Activated naive CD8-positive, alpha-beta T cell (primary cell): Measurements from ENCODE around the gene RELL2.

Experiments used
- H3K27ac Mint-ChIP-seq: one replicate; pipeline ENCODE4 v1.8.0; 2021; ENCODE audit warnings: mixed read lengths
- H3K27me3 Mint-ChIP-seq: one replicate; pipeline ENCODE4 v1.8.0; 2021; ENCODE audit warnings: mixed read lengths
- H3K36me3 Mint-ChIP-seq: one replicate; pipeline ENCODE4 v1.8.0; 2021; ENCODE audit warnings: mixed read lengths
- H3K4me1 Mint-ChIP-seq: one replicate; pipeline ENCODE4 v1.8.0; 2021; ENCODE audit warnings: low read depth, mixed read lengths
- H3K4me3 Mint-ChIP-seq: one replicate; pipeline ENCODE4 v1.8.0; 2021; ENCODE audit warnings: mild to moderate bottlenecking, mixed read lengths
- H3K9me3 Mint-ChIP-seq: one replicate; pipeline ENCODE4 v1.8.0; 2021; ENCODE audit warnings: low read depth, mixed read lengths

RELL2 gene

GRCh38 chr5:141672071-141672840 is 35.5 kb downstream of the RELL2 start:
- H3K27ac Mint-ChIP-seq, result no peak overlapping the region
- H3K4me1 Mint-ChIP-seq, result no peaks in the 10 kb centered on the region

GRCh38 chr5:141672841-141673813 is 36.3 kb downstream of the RELL2 start:
- H3K27me3 Mint-ChIP-seq, result no peaks in the 10 kb centered on the region
- H3K9me3 Mint-ChIP-seq, result no peaks in the 10 kb centered on the region
- no peak overlapping the region for H3K27ac Mint-ChIP-seq
- no peak overlapping the region for H3K4me3 Mint-ChIP-seq
- H3K4me1 Mint-ChIP-seq, result no peaks in the 10 kb centered on the region
- H3K36me3 Mint-ChIP-seq, result no peaks in the 10 kb centered on the region

More at GRCh38 chr5:141672071-141672840, 35.5 kb downstream of the RELL2 start:
- H3K4me3 Mint-ChIP-seq, result no peak overlapping the region
- no peaks in the 10 kb centered on the region for H3K9me3 Mint-ChIP-seq
- H3K36me3 Mint-ChIP-seq, result no peaks in the 10 kb centered on the region
- no peaks in the 10 kb centered on the region for H3K27me3 Mint-ChIP-seq

GRCh38 chr5:141674747-141675146 is 38.0 kb downstream of the RELL2 start:
- no peak overlapping the region for H3K27ac Mint-ChIP-seq

GRCh38 chr5:141675672-141676071 is 38.9 kb downstream of the RELL2 start:
- H3K27me3 Mint-ChIP-seq, result no peaks in the 10 kb centered on the region
- no peak overlapping the region for H3K4me3 Mint-ChIP-seq
- H3K27ac Mint-ChIP-seq, result no peak overlapping the region
- H3K4me1 Mint-ChIP-seq, result peaks cover 2% of the 10 kb centered on the region
- H3K36me3 Mint-ChIP-seq, result peaks cover 3% of the 10 kb centered on the region
- H3K9me3 Mint-ChIP-seq, result no peaks in the 10 kb centered on the region

More at GRCh38 chr5:141674747-141675146, 38.0 kb downstream of the RELL2 start:
- no peak overlapping the region for H3K4me3 Mint-ChIP-seq
- no peaks in the 10 kb centered on the region for H3K9me3 Mint-ChIP-seq
- peaks cover 3% of the 10 kb centered on the region for H3K36me3 Mint-ChIP-seq
- no peaks in the 10 kb centered on the region for H3K27me3 Mint-ChIP-seq
- H3K4me1 Mint-ChIP-seq, result no peaks in the 10 kb centered on the region

- H3K9me3 Mint-ChIP-seq, result no peaks in the 10 kb centered on the region
- H3K4me1 Mint-ChIP-seq, result peaks cover 14% of the 10 kb centered on the region
- H3K27ac Mint-ChIP-seq, result no peak overlapping the region
- H3K36me3 Mint-ChIP-seq, result peaks cover 3% of the 10 kb centered on the region
- no peaks in the 10 kb centered on the region for H3K27me3 Mint-ChIP-seq
- H3K4me3 Mint-ChIP-seq, result no peak overlapping the region
Measured at GRCh38 chr5:141677415-141677814, 40.6 kb downstream of the RELL2 start.

GRCh38 chr5:141680178-141680577 is 43.4 kb downstream of the RELL2 start:
- Mint-ChIP-seq H3K4me3 (no peak overlapping the region), H3K4me1 (peaks cover 25% of the 10 kb centered on the region), H3K9me3 (no peaks in the 10 kb centered on the region), H3K27me3 (no peaks in the 10 kb centered on the region), H3K27ac (no peak overlapping the region), H3K36me3 (peaks cover 3% of the 10 kb centered on the region)

GRCh38 chr5:141680751-141681201 is 44.0 kb downstream of the RELL2 start:
- H3K9me3 Mint-ChIP-seq, result no peaks in the 10 kb centered on the region
- H3K36me3 Mint-ChIP-seq, result peaks cover 3% of the 10 kb centered on the region
- H3K4me3 Mint-ChIP-seq, result peak overlapping the region; percentile 70
- no peaks in the 10 kb centered on the region for H3K27me3 Mint-ChIP-seq
- H3K27ac Mint-ChIP-seq, result peak overlapping the region; percentile 64
- peaks cover 25% of the 10 kb centered on the region for H3K4me1 Mint-ChIP-seq

DNA sequence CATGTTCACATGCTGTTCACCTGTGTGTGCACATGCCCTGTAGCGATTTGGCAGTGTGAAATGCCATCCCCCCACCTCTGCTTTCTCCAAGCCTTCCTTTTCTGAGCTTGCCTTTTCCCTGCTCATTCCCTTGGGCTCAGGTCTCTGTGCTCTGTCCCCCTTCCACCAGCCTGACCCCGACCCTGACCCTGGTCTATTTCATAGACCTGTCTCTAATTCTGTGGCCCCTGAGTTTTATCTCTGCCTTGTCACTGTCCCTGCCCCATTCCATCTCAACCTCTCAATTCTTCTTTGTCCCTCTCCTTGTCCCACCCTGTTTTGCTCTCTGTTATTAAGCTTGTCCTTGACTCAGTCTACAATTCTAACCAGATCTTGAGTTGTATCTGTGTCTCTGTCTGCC is 44.5 kb downstream of the RELL2 start:
- peak overlapping the region; percentile 70 for H3K4me3 Mint-ChIP-seq
- H3K4me1 Mint-ChIP-seq, result peaks cover 25% of the 10 kb centered on the region
- peak overlapping the region; percentile 69 for H3K27ac Mint-ChIP-seq
- H3K36me3 Mint-ChIP-seq, result peaks cover 3% of the 10 kb centered on the region
- no peaks in the 10 kb centered on the region for H3K27me3 Mint-ChIP-seq
- no peaks in the 10 kb centered on the region for H3K9me3 Mint-ChIP-seq

DNA sequence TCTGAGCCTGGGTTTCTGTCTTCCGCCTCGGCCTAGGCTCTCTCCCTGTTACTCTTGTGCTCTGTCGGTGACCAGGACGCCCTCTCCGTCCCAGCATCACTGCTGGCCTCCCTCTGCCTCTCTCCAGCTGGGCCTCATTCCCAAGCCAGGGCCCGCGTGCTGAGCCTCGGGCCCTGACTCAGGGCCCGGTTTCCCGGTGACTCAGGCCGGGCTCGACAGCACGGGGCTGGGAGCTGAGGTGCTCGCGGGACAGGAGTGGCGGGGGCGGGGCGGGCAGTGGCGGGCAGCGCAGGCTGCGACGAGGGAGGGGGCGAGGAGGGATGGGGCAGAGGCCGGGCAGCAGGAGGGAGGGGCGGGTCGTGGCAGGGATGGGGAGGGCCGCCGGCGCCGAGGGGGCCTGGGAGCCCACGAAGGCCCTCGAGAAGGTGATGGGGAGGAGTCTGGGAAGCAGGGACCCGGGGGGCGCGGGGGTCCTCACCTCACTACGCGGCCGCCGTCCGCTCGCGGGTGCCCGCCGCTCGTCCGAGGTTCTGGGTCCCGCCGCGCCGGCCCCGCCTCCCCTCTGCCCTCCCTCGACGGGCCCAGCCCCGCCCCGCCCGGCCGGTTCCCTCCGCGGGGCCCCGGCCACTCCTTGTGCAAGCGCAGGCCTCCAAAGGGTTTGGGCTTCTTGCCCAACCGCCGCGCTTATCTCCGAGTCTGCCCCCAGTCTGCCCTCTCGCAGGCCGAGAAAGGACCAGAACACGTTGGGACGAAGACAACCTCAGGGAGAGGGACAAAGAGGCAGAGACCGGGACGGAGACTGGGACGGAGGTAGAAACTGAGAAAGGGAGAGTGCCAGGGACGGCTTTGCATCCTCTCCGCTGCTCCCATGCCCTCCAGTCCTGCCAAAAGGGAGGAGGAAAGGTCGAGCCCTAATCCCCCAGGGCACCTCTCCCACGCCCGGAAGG is 45.2 kb downstream of the RELL2 start, which contains the start of gene ARAP3:
TSS of gene ARAP3 (minus strand) at position 536 of the 947 bp plus-strand sequence. CDS start 1,744 bp downstream, outside the sequence.
- H3K4me3 Mint-ChIP-seq, result peak within 1 kb of the TSS; percentile 77
- H3K9me3 Mint-ChIP-seq, result no peaks in the 10 kb centered on the region
- H3K27ac Mint-ChIP-seq, result peak within 1 kb of the TSS; percentile 69
- H3K36me3 Mint-ChIP-seq, result peaks cover 3% of the 10 kb centered on the region
- peaks cover 25% of the 10 kb centered on the region for H3K4me1 Mint-ChIP-seq
- H3K27me3 Mint-ChIP-seq, result no peaks in the 10 kb centered on the region

- Mint-ChIP-seq H3K4me1 (peaks cover 25% of the 10 kb centered on the region), H3K27ac (no peak overlapping the region), H3K36me3 (peaks cover 3% of the 10 kb centered on the region), H3K9me3 (no peaks in the 10 kb centered on the region), H3K27me3 (no peaks in the 10 kb centered on the region), H3K4me3 (peak overlapping the region; percentile 32)
Measured at GRCh38 chr5:141683596-141684141, 46.9 kb downstream of the RELL2 start.

- no peak overlapping the region for H3K27ac Mint-ChIP-seq
Measured at GRCh38 chr5:141685591-141685990, 48.8 kb downstream of the RELL2 start.

DNA sequence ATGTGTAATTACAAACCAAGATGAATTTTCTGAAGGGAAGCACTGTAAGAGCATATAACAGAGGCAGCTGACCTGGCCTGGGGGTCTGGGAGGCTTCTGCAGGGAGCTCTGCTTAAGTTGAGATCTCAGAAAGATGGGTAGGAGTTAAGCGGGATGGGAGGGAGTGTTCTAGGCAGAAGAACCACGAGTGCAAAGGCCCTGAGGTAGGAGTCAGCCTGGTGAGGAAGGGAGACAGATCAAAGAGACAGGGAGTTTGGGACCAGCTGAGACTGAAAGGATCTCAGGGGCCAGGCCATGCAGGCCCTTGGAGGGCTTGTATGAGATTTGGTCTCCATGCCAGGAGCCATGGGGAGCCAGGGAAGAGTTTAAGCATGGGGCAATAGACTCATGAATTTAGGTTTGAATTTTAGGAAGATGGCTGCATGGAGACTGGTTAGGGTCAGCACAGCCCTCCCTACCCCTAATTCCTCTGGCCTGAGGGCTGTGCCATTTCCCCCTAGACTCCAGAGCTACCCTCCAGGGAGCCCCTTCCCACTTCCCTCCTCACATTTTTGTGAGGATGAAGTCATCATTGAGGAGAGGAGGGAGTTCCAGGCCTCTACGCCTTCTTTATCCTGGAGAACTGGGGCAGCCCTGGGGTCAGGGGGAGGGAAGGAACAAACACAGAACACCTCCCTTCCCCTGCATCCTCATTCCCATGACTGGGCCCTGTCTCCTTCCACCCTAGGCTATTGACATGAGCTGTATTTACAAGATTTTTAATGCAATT is 50.0 kb downstream of the RELL2 start:
- H3K4me1 Mint-ChIP-seq, result peaks cover 14% of the 10 kb centered on the region
- no peaks in the 10 kb centered on the region for H3K27me3 Mint-ChIP-seq

More at GRCh38 chr5:141685591-141685990, 48.8 kb downstream of the RELL2 start:
- Mint-ChIP-seq H3K27me3 (no peaks in the 10 kb centered on the region), H3K4me3 (no peak overlapping the region), H3K4me1 (peaks cover 23% of the 10 kb centered on the region), H3K36me3 (no peaks in the 10 kb centered on the region), H3K9me3 (no peaks in the 10 kb centered on the region)

More for the DNA sequence above, 50.0 kb downstream of the RELL2 start:
- Mint-ChIP-seq H3K36me3 (no peaks in the 10 kb centered on the region), H3K4me3 (no peak overlapping the region), H3K27ac (no peak overlapping the region), H3K9me3 (no peaks in the 10 kb centered on the region)
